OCI-LY3 (cell line): Measurements from ENCODE around the gene QSOX2.

Source experiments
- EZH2phosphoT487 ChIP-seq: fragments of 200-600 bp; shearing (Covaris generic); IDR thresholded peaks from 2 replicates; pipeline ENCODE4 v1.6.1; 2018; ENCODE audit warnings: antibody characterized with exemption, mixed run types, low read depth
- TF ChIP-seq, protein P1 (sequence below): fragments of 200-600, 300-600 bp; sonication (generic); IDR thresholded peaks from 2 replicates; pipeline ENCODE4 v1.5.1; 2014; ENCODE audit warnings: antibody characterized with exemption, low read length, low read depth

DNA sequence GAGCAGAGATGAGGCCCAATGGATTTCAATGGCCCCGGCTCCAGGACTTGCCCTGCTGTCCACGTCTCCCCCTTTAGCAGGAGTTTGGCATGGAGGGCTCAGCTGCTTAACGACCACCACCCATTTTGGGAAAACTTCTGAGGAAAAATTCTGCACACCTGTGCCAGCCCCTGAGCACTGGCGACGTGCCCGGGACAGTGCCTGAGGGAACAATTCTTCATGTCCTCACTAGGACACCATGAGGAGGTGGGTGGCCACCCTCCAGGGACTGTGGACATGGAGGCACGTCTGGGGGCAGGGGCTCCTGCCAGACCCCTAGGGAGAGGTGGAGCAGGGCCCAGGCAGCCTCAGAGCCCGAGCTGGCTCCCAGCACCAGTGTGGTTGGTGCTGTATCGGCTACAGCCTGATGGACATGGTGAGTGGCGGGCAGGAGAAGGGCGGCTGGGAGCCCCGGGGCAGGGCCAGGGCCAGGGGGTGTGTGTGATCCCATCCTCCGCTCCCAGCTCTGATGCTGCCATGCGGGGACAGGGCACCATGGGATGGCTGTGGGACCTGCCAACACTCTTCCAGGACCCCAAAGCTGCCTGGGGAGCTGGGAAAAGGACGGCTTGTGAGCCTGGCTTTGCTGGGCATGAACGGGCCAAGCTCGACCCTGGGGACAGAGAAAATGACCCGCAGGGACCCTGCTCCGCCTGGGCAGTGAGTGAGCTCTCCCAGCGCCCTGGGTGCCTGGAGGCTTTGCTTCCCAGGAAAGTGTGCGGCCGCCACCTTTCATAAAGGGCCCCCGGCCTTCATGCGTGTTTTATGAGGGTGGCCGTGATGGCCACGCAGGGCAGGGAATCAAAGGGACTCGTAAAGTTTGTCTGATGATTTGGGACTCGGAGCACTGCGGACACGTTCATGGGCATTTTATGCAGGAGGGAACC lies 3.6 kb upstream of the QSOX2 start:
- TF ChIP-seq, protein P1, sequence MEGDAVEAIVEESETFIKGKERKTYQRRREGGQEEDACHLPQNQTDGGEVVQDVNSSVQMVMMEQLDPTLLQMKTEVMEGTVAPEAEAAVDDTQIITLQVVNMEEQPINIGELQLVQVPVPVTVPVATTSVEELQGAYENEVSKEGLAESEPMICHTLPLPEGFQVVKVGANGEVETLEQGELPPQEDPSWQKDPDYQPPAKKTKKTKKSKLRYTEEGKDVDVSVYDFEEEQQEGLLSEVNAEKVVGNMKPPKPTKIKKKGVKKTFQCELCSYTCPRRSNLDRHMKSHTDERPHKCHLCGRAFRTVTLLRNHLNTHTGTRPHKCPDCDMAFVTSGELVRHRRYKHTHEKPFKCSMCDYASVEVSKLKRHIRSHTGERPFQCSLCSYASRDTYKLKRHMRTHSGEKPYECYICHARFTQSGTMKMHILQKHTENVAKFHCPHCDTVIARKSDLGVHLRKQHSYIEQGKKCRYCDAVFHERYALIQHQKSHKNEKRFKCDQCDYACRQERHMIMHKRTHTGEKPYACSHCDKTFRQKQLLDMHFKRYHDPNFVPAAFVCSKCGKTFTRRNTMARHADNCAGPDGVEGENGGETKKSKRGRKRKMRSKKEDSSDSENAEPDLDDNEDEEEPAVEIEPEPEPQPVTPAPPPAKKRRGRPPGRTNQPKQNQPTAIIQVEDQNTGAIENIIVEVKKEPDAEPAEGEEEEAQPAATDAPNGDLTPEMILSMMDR: no peak
- no peak for TF ChIP-seq EZH2phosphoT487
